ENCODE measurements around the gene F3.

F3 gene

GRCh38 chr1:94504601-94505000 is 37.0 kb downstream of the F3 start:
- no peaks in the 10 kb centered on the region; the same call in 1 of the 2 replicates for H3K36me3 ChIP-seq (ENCODE audit: control insufficient read depth, insufficient read depth, low read length)
- H3K27me3 ChIP-seq (replicated peaks; ENCODE audit: control insufficient read depth, insufficient read depth, low read length) = no peaks in the 10 kb centered on the region
- no peak for TF ChIP-seq CTCF (IDR thresholded peaks at IDR 0.05; ENCODE audit: insufficient read depth, low read length, poor library complexity, severe bottlenecking)
- DNase-seq (ENCODE audit: extremely low read depth, insufficient read length) = no peak
- H3K4me3 ChIP-seq (replicated peaks; ENCODE audit: low read depth, low read length) = no peak overlapping the region

GRCh38 chr1:94503153-94503552 is 38.4 kb downstream of the F3 start:
- no peak for TF ChIP-seq CTCF (IDR thresholded peaks at IDR 0.05; ENCODE audit: insufficient read depth, low read length, poor library complexity, severe bottlenecking)
- Histone ChIP-seq H3K4me3 (replicated peaks; ENCODE audit: low read depth, low read length) (no peak overlapping the region), H3K36me3 (ENCODE audit: control insufficient read depth, insufficient read depth, low read length) (no peaks in the 10 kb centered on the region; the same call in 1 of the 2 replicates), H3K27me3 (replicated peaks; ENCODE audit: control insufficient read depth, insufficient read depth, low read length) (no peaks in the 10 kb centered on the region)
- no peak for DNase-seq (ENCODE audit: extremely low read depth, insufficient read length)

GRCh38 chr1:94501935-94502334 is 39.6 kb downstream of the F3 start:
- Histone ChIP-seq H3K4me3 (replicated peaks; ENCODE audit: low read depth, low read length) (no peak overlapping the region), H3K36me3 (ENCODE audit: control insufficient read depth, insufficient read depth, low read length) (no peaks in the 10 kb centered on the region; the same call in 1 of the 2 replicates), H3K27me3 (replicated peaks; ENCODE audit: control insufficient read depth, insufficient read depth, low read length) (no peaks in the 10 kb centered on the region)
- no peak for TF ChIP-seq CTCF (IDR thresholded peaks at IDR 0.05; ENCODE audit: insufficient read depth, low read length, poor library complexity, severe bottlenecking)
- DNase-seq (ENCODE audit: extremely low read depth, insufficient read length) = no peak

- no peak overlapping the region for H3K4me3 ChIP-seq (replicated peaks; ENCODE audit: low read depth, low read length)
- no peak for DNase-seq (ENCODE audit: extremely low read depth, insufficient read length)
- no peaks in the 10 kb centered on the region for H3K27me3 ChIP-seq (replicated peaks; ENCODE audit: control insufficient read depth, insufficient read depth, low read length)
- no peak for TF ChIP-seq CTCF (IDR thresholded peaks at IDR 0.05; ENCODE audit: insufficient read depth, low read length, poor library complexity, severe bottlenecking)
- H3K36me3 ChIP-seq (ENCODE audit: control insufficient read depth, insufficient read depth, low read length) = no peaks in the 10 kb centered on the region; the same call in 1 of the 2 replicates
Measured at GRCh38 chr1:94501426-94501825, 40.1 kb downstream of the F3 start.

- Histone ChIP-seq H3K4me3 (replicated peaks; ENCODE audit: low read depth, low read length) (no peak overlapping the region), H3K27me3 (replicated peaks; ENCODE audit: control insufficient read depth, insufficient read depth, low read length) (no peaks in the 10 kb centered on the region), H3K36me3 (ENCODE audit: control insufficient read depth, insufficient read depth, low read length) (no peaks in the 10 kb centered on the region)
- DNase-seq (ENCODE audit: extremely low read depth, insufficient read length) = no peak
- TF ChIP-seq CTCF (IDR thresholded peaks at IDR 0.05; ENCODE audit: insufficient read depth, low read length, poor library complexity, severe bottlenecking) = no peak
Measured at GRCh38 chr1:94496076-94496755, 45.3 kb downstream of the F3 start.

GRCh38 chr1:94490556-94490955 is 51.0 kb downstream of the F3 start:
- H3K4me3 ChIP-seq (replicated peaks; ENCODE audit: low read depth, low read length) = no peak overlapping the region
- no peaks in the 10 kb centered on the region for H3K27me3 ChIP-seq (replicated peaks; ENCODE audit: control insufficient read depth, insufficient read depth, low read length)
- DNase-seq (ENCODE audit: extremely low read depth, insufficient read length) = no peak
- no peaks in the 10 kb centered on the region for H3K36me3 ChIP-seq (ENCODE audit: control insufficient read depth, insufficient read depth, low read length)
- TF ChIP-seq CTCF (IDR thresholded peaks at IDR 0.05; ENCODE audit: insufficient read depth, low read length, poor library complexity, severe bottlenecking) = no peak

Measured in GM06990 (cell line).